GM13976 (cell line): ENCODE measurements around the gene IZUMO1.

Experiments
- DNase-seq: peaks from one replicate; pipeline ENCODE4 v3.0.0; 2012; ENCODE audit warnings: low spot score
- in situ Hi-C: fragments of 300-500 bp; cut with MboI; formaldehyde crosslinking; loops from one replicate; pipeline ENCODE4 v1.12.0; 2022; ENCODE audit warnings: low sequenced_read_pairs, mixed read lengths, inconsistent platforms; ENCODE audit not compliant: unreplicated experiment
- TF ChIP-seq, protein P1 (sequence below): IDR thresholded peaks from 2 replicates; pipeline ENCODE4 v1.5.1; 2012; ENCODE audit warnings: borderline replicate concordance, mild to moderate bottlenecking; ENCODE audit not compliant: insufficient read depth; ENCODE audit errors: extremely low read depth, missing control alignments, control extremely low read depth

Gene IZUMO1

DNA sequence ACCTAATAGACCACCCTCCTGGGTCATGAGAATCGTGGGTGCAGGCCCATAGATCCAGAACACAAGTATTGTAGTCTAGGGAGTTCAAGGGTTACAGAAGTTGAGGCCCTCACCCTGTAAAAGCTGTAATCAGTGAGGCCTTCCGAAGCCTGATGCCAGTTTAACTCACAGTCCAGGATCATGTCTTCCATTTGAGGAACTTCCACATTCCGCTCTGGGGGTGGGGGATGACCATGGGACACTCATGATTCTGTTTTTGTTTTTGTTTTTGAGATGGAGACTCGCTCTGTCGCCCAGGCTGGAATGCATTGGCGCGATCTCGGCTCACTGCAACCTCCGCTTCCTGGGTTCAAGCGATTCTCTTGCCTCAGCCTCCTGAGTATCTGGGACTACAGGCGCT is 4.6 kb downstream of the IZUMO1 start:
- in situ Hi-C loops, result no loop called here
- no peak for DNase-seq
- TF ChIP-seq, protein P1, sequence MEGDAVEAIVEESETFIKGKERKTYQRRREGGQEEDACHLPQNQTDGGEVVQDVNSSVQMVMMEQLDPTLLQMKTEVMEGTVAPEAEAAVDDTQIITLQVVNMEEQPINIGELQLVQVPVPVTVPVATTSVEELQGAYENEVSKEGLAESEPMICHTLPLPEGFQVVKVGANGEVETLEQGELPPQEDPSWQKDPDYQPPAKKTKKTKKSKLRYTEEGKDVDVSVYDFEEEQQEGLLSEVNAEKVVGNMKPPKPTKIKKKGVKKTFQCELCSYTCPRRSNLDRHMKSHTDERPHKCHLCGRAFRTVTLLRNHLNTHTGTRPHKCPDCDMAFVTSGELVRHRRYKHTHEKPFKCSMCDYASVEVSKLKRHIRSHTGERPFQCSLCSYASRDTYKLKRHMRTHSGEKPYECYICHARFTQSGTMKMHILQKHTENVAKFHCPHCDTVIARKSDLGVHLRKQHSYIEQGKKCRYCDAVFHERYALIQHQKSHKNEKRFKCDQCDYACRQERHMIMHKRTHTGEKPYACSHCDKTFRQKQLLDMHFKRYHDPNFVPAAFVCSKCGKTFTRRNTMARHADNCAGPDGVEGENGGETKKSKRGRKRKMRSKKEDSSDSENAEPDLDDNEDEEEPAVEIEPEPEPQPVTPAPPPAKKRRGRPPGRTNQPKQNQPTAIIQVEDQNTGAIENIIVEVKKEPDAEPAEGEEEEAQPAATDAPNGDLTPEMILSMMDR, result no peak

DNA sequence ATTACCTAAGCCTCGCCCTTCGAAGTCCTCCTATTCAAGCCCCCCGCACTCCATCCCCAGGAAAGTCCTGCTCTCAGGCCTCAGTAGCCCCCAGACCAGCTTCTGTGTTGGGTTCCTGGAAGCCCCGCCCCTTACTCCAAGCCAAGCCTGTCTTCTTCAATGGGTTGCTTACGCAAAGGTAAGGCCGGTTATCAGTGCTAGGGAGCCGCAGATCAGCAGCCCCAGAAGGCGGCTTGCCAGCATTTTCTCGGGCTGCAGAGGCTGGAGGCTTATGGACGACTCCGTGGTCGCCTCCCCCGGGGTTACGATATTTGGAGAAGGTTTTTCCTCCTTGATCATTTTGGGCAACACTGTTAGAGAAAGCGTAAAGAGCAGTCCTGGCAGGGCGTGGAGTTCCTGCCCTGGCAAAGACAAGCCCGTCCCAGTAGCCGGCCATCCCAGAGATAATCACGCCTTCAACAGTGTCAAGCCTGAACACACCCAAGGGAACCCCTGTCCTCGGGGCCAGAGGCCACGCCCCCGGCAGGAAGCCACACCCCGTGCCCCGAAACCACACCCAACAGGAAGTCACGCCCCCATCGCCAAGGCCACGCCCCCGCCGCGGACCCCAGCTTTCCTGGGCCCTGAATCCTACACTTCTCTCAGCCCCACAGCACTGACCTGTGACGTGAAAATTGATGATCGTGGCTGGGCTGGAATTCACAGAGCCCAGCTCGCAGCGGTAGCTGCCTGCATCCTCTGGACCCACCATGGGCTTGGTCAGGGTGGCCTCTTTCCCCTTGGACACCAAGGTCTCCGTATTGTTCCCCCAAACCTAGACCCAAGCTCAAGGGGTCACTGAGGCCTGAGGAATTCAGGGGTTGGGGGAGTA is 5.3 kb downstream of the IZUMO1 start:
- DNase-seq, result peak; percentile 71
- in situ Hi-C loops, result no loop called here
- TF ChIP-seq, protein P1, result no peak

DNA sequence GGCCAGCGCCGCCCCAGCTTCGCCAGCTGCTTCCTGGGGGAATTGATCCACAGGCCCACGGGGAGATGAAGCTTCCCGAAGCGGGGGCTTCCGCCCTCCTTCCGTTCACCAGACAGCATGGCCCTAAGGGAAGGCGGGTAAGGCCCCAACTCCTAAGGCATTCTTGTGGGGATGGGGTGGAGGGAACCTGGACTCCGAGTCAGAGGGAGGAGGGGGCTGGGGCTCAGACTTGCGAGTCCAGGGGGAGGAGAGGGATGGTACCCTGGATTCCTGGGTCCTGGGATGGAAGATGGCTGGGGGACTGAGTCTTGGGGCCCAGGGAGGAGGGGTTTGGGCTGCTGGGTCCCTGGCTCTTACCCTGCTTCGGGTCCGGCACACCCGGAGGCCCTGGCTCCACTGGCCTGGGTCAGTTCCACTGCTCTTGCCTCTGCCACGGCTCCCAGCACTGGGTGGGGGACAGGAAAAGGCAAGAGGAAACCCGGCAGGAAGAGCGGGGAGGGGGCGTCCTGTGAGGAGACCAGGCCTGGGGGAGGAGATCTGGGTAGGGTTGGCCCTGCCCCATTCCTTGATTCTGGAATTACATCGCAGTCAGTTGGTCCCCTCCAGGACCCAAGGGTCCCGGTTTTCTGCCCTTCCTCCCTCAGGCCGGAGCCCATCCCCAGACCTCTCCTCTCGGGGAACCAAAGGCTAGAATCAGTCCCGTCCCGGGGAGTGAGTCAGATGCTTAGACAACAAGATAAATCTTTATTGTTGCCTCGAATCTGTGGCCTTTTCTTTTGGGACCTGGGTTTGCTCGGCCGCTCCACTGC is 6.3 kb downstream of the IZUMO1 start, which contains the start of gene RASIP1:
Gene RASIP1, minus strand, starts transcription at position 447 of the 809 bp plus-strand sequence. Its CDS starts 328 bp downstream, at position 119.
- DNase-seq, result no peak
- in situ Hi-C loops, result no loop called here

DNA sequence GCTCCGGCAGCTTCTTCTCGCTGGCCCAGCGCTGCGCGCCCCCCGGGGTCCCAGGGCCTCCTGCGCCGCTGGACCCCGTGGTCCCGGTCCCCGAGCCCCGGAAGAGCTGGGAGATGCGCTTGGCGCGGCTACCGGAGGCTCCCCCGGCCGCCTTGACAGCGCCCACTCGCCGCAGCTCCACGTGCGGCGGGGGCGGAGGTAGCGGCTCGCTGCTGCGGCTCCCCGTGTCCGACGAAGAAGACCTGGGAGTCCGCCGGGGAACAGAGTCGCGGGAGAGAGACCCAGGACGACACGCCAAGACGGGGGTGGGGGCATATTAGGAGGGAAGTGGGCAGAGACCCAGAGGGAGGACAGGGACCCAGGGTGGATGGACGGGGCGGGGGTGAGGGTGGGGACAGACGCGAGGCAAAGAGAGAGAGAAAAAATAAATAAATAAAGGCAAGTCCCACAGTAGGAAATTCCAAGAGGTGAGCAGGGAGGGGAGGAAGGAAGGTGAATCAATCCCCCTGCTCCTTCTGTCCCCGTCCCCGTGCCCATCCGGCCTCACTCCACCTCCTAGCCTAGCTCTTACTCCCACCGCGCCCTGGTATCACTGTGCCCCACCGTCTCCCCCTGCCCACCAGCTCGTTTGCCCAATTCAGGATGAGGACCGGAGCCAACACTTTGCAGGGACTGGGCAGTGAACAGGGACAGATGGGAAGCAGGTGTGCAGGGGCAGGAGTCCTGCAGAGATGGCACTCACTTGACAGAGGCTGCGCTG is 7.1 kb downstream of the IZUMO1 start:
- in situ Hi-C loops, result no loop called here
- TF ChIP-seq, protein P1, result no peak
- no peak for DNase-seq

More for the DNA sequence above, 6.3 kb downstream of the IZUMO1 start, which contains the start of gene RASIP1:
- TF ChIP-seq, protein P1, result no peak

DNA sequence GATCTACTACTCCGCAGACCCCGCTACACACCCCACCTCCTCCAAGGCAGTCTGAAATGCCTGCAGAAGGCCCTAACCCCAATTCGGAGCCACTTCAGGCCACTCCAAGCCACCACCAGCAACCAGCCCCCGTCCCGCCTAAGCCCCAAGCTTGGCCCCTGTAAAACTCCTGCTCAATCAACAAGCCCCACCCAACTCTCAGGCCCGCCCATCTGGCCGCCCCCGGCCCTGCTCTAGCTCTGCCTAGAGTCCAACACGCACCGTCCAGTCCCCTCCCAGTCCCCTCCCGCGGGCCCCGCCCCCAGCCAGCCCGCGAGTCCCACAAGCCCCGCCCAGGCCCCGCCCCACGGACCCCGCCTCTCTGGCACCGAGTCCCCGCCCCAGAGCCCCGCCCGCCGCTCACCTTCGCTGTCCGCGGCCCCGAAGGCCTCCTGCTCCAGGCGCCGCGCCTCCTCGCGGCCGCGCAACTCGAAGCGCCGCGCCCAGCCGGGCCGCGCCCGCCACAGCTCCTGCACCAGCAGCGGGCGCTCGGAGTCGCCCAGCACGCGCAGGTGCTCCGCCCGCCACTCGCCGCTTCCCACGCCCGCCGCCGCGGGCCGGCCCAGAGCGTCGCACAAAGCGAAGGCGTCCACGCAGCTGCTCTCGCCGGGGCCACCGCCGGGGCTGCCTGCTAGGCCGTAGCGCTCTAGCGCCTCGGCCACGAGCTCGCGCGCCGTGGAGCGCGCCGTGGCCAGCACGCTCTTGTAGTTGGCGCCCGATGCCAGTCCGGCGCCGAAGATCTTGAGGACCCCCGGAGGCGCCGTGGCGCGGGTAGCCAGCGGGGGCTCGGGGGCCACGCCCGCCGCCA is 7.9 kb downstream of the IZUMO1 start:
- DNase-seq, result peak; percentile 100
- in situ Hi-C loops, result no loop called here
- TF ChIP-seq, protein P1, result peak; percentile 75
